Nucleus accumbens (tissue), 56 donors: ENCODE data around the gene SNCAIP.
"Not testable (repeated sequence)": the region's sequence is repeated elsewhere in the genome, so short reads cannot be mapped to it uniquely, and the experiment has no call there.

ENCODE experiments used
- DNase-seq, 56 donors: peaks; one replicate each; lab custom pipeline; 2025; lab: John Stamatoyannopoulos, UW

Gene SNCAIP

GRCh38 chr5:122353361-122353760 lies 41.3 kb downstream of the SNCAIP start:
- peak in 8 of 56 donors; percentile 3 to 53 (median 18) for DNase-seq

GRCh38 chr5:122354293-122354692 lies 42.3 kb downstream of the SNCAIP start:
- DNase-seq: peak in 16 of 56 donors; percentile 2 to 67 (median 21)

GRCh38 chr5:122355324-122355723 lies 43.3 kb downstream of the SNCAIP start:
- DNase-seq: no peak

GRCh38 chr5:122356855-122357254 lies 44.8 kb downstream of the SNCAIP start:
- no peak for DNase-seq

GRCh38 chr5:122358372-122358979 lies 46.4 kb downstream of the SNCAIP start:
- DNase-seq: no peak

- no peak for DNase-seq
These were observed 50.3 kb downstream of the SNCAIP start for GRCh38 chr5:122362361-122362760.

- no peak for DNase-seq
These were observed 51.6 kb downstream of the SNCAIP start for GRCh38 chr5:122363623-122364022.

GRCh38 chr5:122366501-122366900 lies 54.5 kb downstream of the SNCAIP start:
- no peak for DNase-seq

- DNase-seq: peak in 3 of 56 donors; percentile 3 to 17 (median 12)
These were observed 55.4 kb downstream of the SNCAIP start for GRCh38 chr5:122367456-122367855.

GRCh38 chr5:122368510-122369251 lies 56.6 kb downstream of the SNCAIP start:
- DNase-seq: no peak

- DNase-seq: no peak
These were observed 57.3 kb downstream of the SNCAIP start for GRCh38 chr5:122369253-122369815.

- DNase-seq: no peak
These were observed 59.6 kb downstream of the SNCAIP start for GRCh38 chr5:122371511-122372151.

- DNase-seq: no peak
These were observed 62.1 kb downstream of the SNCAIP start for GRCh38 chr5:122374110-122374509.

GRCh38 chr5:122375801-122376200 lies 63.8 kb downstream of the SNCAIP start:
- DNase-seq: no peak

GRCh38 chr5:122376250-122376649 lies 64.2 kb downstream of the SNCAIP start:
- DNase-seq: no peak

- no peak for DNase-seq
These were observed 65.0 kb downstream of the SNCAIP start for GRCh38 chr5:122377026-122377425.

GRCh38 chr5:122382938-122383337 lies 70.9 kb downstream of the SNCAIP start:
- DNase-seq: not testable (repeated sequence)

GRCh38 chr5:122384739-122385235 lies 72.8 kb downstream of the SNCAIP start:
- no peak for DNase-seq

- no peak for DNase-seq
These were observed 73.2 kb downstream of the SNCAIP start for GRCh38 chr5:122385286-122385685.

- no peak for DNase-seq
These were observed 73.8 kb downstream of the SNCAIP start for GRCh38 chr5:122385808-122386207.

GRCh38 chr5:122390154-122390553 lies 78.1 kb downstream of the SNCAIP start:
- DNase-seq: peak in 17 of 56 donors; percentile 2 to 63 (median 16)
